Stimulated activated CD4-positive, alpha-beta T cell treated with anti-CD3 and anti-CD28 coated beads, Interleukin-15, amount 100 ng/mL, for 24 hours (primary cell): ENCODE data around the gene RARG.

ENCODE experiments used
- DNase-seq: peaks from one replicate; pipeline ENCODE4 v3.0.0-alpha.2; 2020

RARG gene

DNA sequence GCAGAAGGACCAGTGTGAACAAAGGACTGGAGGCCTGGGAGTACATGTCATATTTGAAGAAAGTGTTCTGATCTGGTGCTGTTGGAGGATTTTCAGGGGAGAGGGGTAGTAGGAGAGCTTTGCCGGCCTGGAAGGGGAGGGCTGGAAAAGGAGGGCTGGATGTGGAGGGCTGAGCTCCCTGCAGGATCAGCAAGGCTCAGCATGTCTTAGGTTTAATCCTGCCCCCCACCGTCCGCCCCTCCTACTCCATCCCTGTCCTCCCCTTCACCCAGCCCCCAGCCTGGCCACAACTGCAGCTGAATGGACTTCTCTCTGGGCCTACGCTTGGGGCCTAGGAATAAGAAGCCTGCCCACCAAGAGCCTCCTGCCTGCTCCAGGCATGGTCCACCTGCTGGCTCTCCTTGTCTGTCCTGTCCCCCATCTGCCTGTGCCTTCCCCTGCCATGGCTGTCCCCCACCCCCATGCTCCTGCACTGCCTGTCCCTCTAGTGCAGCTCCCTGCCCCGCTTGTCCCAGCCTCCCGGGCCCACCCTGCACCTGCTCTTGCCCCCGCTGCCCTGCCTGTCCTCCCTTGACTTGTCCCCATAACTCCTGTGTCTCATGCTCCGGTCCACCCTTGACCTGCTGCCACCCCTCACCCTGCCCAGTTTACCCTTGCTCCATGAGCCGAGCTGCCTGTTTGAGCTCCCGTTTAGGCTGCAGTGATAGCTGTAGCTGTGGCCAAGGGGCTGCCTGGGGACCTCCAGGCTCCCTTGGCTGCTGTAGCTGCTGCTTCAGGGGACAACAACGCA, 9.8 kb upstream of the RARG start:
- DNase-seq: no peak

DNA sequence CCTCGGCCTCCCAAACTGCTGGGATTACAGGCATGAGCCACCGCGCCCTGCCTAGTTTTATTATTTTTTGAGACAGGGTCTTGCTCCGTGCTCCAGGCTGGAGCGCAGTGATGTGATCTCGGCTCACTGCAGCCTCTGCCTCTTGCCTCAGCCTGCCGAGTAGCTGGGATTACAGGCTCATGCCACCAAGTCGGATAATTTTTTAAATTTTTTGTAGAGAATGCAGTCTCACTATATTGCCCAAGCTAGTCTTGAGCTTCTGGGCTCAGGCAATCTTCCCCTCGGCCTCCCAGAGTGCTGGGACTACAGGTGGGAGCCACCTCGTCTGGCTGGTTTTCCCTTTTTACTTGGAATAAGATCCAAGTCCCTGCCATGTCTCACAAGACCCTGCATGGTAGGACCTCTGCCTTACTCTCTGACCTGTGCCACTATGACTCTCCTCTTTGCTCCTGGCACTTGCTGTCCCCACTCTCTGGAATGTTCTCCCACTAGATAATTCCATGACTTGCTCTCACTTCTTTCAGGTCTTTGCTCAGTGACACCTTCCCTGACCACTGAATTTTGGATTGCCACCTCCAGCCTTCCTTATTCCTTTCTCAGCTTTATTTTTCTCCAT, 7.7 kb upstream of the RARG start:
- no peak for DNase-seq

DNA sequence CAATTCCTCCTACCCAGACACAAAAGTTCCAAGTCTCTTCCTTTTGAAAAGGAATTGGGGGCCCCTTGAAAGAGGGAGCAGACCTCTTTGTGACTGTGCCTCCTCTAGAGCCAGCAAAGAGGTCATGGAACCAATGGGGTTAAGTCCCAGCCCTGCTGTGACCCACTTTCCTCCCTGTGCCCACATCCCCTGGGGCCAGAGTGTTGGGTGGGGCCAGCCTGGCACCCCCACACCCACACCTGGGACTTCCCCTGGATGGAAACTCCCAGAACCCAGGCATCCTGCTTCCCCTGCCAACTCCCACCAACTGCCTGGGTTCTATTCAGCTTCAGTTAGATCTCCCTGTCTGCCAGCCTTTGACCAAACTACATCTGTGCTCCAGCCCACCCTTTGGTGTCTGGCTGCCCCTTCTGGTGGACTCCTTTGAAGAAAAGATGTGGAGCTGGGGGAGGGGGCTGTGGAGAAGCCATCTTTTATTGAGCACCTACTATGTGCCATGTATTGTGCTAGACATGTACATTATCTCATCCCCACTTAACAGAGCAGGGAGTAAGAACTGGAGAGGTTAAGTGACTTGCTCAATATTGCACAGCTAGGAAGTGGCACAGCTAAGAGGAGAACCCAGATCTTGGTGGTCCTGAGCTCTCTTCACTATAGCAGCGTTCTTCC, 4.6 kb upstream of the RARG start:
- DNase-seq: peak; percentile 53

GRCh38 chr12:53235742-53236442, 3.9 kb upstream of the RARG start:
- DNase-seq: peak; percentile 56

GRCh38 chr12:53235164-53235563, 3.2 kb upstream of the RARG start:
- no peak for DNase-seq

GRCh38 chr12:53234271-53234914, 2.4 kb upstream of the RARG start:
- DNase-seq: no peak

- DNase-seq: no peak
Measured at GRCh38 chr12:53233671-53234121, 1.7 kb upstream of the RARG start.

DNA sequence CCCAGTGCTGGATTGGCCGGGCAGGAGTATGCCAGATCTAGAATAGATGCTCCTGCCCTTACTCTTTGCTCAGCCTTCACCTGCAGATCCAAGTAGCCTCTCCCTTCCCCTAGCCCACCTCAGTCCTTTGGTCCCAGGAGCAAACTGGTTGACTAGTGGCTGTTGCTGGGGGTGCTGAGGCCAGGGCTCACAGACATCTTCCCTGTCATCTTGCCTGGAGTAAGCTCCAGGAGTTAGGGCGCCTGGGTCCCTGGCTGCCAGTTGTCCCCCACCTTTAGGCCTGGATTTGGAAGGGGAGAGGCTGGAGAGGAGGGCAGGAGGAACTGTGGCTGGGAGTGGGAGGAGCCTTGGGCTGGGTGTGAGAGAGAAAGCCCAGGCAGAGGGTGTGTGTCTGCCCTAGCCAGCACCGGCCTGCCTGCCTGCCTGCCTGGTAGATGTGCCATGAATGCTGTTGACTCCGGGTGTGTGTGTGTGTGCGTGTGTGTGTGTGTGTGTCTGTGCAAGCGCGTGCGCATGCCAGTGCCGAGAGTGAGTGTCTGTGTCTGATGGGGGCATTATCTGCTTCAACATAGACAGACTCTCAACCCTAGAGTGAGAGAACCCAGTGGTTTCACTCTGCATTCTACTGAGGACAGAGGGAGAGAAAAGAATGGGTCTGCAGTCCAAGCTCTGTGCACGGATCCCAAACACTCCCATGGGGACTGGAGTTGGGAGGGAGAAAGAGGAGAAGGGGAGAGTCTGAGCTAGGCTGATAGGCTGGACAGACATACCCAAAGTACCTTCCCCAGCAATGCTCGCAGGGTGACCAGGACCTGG, 845 bp upstream of the RARG start:
- peak; percentile 56 for DNase-seq

DNA sequence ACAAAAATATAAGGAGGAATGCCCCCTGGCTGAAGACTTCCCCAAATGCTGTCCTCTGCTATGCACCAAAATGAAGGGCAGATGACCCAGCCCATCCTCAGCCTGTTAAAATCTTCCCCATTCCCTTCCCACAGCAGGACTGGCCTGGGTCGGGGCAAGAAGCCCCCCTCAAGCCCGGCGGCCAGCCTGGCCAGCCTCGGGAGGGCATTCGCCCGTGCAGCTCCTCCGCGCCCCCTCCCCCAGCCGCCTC, 413 bp downstream of the RARG start:
- DNase-seq: no peak

GRCh38 chr12:53230108-53230845, 1.7 kb downstream of the RARG start:
- no peak for DNase-seq

DNA sequence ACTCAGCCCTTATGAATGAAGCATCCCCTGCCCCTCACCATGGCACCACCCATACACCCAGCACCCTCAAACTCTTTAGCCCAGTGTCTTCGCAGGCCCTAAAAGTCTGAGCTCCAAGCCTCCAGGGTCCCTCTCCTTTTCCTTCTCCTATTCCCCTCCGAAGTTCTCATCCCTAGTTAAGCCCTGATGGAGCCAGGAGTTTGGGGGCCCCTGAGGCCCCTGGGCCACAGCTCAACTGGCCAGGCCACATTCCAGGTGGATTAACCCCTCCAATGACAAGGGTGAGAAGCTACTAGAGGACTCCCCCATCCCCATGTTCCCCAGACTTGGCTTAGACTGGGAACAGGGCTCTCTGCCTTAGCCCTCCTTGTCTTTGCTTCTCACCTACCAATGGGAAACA, 2.6 kb downstream of the RARG start:
- no peak for DNase-seq

- no peak for DNase-seq
Measured at GRCh38 chr12:53227836-53228235, 4.2 kb downstream of the RARG start.

- DNase-seq: no peak
Measured at GRCh38 chr12:53227341-53227740, 4.7 kb downstream of the RARG start.

- no peak for DNase-seq
Measured at GRCh38 chr12:53226815-53227214, 5.2 kb downstream of the RARG start.

DNA sequence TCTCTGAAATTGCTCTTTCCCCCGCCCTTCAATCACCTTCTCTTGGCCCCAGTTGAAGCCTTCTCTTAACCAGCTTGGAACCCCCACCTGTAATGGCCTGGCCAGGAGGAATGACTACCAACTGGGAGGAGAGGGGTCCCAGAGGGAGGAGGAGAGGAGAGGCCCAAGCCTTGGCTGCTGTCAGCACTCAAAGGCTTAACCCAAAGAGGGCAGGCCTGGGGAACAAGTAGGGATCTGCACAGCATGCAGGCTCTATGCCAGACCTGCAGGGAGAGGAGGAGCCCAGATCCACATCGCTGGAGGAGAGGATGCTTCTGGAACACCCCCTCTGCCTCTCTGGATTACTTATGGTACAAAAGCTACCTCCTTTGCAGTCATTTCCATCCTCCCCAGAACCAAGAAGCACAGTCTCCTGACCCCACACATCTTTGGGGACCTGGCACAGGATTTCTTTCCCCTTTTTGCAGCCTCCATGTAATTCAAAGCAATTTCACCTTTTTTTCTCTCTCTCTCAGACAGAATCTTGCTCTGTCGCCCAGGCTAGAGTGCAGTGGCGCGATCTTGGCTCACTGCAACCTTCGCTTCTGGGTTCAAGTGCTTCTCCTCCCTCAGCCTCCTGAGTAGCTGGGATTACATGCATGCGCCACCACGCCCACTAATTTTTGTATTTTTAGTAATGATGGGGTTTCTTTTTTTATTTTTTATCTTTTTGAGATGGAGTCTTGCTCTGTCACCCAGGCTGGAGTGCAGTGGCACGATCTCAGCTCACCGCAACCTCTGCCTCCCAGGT, 6.2 kb downstream of the RARG start:
- no peak for DNase-seq

GRCh38 chr12:53224897-53225634, 6.9 kb downstream of the RARG start:
- no peak for DNase-seq

DNA sequence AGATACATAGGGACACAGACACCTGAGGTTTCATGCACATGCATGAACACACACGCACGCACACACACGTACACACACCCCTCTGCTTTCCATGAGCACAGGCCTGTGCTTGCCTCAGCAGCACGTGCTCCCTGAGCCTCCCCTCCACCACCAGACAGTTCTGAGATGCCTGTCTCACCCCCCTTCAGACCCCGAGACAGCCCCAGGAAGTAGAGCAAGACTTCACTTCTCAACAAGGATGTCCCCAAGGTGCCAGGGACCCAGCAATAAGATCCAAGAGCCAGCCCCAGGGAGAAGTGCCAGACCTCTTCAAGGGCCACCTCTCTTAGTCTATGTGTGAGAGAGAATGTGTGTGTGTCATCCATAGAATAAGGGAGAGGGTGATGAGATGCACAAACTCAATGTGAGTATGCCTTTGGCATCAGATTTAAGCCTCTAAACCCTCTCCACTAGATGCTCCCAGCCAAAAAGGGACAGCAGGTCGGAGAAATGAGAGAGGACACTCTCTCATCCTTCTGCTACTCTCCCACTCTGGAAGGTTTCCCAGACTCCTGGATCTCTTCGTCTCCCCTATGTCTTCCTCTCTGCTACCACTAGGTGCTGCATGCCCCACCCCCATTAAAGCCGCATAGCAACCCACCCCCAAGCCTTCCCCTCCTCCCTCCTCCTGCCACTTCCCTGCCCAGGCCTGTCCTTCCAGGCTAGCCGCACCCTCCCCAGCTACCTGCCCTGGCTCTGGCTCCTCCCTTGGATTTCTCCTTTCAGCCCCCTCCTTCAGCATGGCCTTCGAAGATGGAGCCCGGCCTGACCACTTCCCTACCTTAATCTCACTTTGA, 7.7 kb downstream of the RARG start:
- no peak for DNase-seq

- no peak for DNase-seq
Measured at GRCh38 chr12:53223389-53224060, 8.5 kb downstream of the RARG start.
